Large intestine (tissue), 3 donors: ENCODE measurements around the gene LRRC47. TPM values are rescaled to one million over a fixed set of nuclear protein-coding genes. Genes with fewer than 3 reads are reported as not detected.
A peak's percentile ranks its signal among the peaks of the same experiment; 100 is the strongest.
"Not testable (repeated sequence)": the region's sequence is repeated elsewhere in the genome, so short reads cannot be mapped to it uniquely, and the experiment has no call there.

Source experiments
- DNase-seq, 2 donors: peaks; one replicate each; pipeline versions ENCODE4 v3.0.0 to v3.0.0-alpha.2; 2013
- H3K27ac ChIP-seq: one replicate; pipeline ENCODE4 v1.5.1; 2013; ENCODE audit warnings: low read length
- H3K27me3 ChIP-seq: 2 replicates; pipeline ENCODE4 v1.6.1; 2013; ENCODE audit warnings: low read length; ENCODE audit not compliant: control insufficient read depth, insufficient read depth
- H3K36me3 ChIP-seq: 2 replicates; pipeline ENCODE4 v1.6.1; 2013; ENCODE audit warnings: low read length; ENCODE audit not compliant: control insufficient read depth, insufficient read depth
- H3K4me1 ChIP-seq: one replicate; pipeline ENCODE4 v1.6.1; 2013; ENCODE audit warnings: low read length; ENCODE audit not compliant: control insufficient read depth, insufficient read depth
- H3K4me3 ChIP-seq: one replicate; pipeline ENCODE4 v1.5.1; 2013; ENCODE audit warnings: low read length
- H3K9me3 ChIP-seq: one replicate; pipeline ENCODE4 v1.6.1; 2013; ENCODE audit warnings: mild to moderate bottlenecking, low read depth, low read length, moderate library complexity; ENCODE audit not compliant: control insufficient read depth
- WGBS: methylation state at CpG from one replicate; pipeline ENCODE4 v1.1.5; 2013; ENCODE audit warnings: low lambda C conversion rate; ENCODE audit not compliant: insufficient coverage; 5-methylcytosine and 5-hydroxymethylcytosine counted together
- polyA plus RNA-seq: library from polyadenylated mRNA; unstranded; fragments of 120-200 nt; gene quantifications from one replicate; pipeline ENCODE4 v1.2.1, GENCODE V29; 2013

The LRRC47 gene
- polyA plus RNA-seq, 1 donor, result 47.9 TPM

GRCh38 chr1:3803905-3804626, 7.8 kb upstream of the LRRC47 start:
- H3K4me1 ChIP-seq, result no peaks in the 10 kb centered on the region
- no peak for DNase-seq
- no peaks in the 10 kb centered on the region for H3K36me3 ChIP-seq
- peaks cover 6% of the 10 kb centered on the region for H3K27me3 ChIP-seq
- H3K9me3 ChIP-seq, result peaks cover 2% of the 10 kb centered on the region
- H3K4me3 ChIP-seq, result no peak overlapping the region
- no peak overlapping the region for H3K27ac ChIP-seq
- WGBS, result 81% methylated on average over 7 of the region's 19 CpGs

- not testable (repeated sequence) for H3K27ac ChIP-seq, H3K4me3 ChIP-seq, H3K36me3 ChIP-seq, H3K27me3 ChIP-seq, H3K9me3 ChIP-seq, DNase-seq, H3K4me1 ChIP-seq
- 100% methylated on average over 1 of the region's 3 CpGs for WGBS
These were observed 4.5 kb upstream of the LRRC47 start for GRCh38 chr1:3800795-3801194.

- no peaks in the 10 kb centered on the region for H3K9me3 ChIP-seq
- no CpG with 5 or more reads among the region's 11 CpGs for WGBS
These were observed 3.8 kb upstream of the LRRC47 start for GRCh38 chr1:3799976-3800685.

GRCh38 chr1:3795453-3796214, 664 bp downstream of the LRRC47 start:
- Histone ChIP-seq H3K4me3 (peak overlapping the region; percentile 61), H3K36me3 (peaks cover 11% of the 10 kb centered on the region), H3K27me3 (no peaks in the 10 kb centered on the region), H3K4me1 (peaks cover 5% of the 10 kb centered on the region), H3K27ac (no peak overlapping the region), H3K9me3 (no peaks in the 10 kb centered on the region)
- DNase-seq, result peak in 1 of 2 donors; percentile 22
- no CpG with 5 or more reads among the region's 53 CpGs for WGBS

More at GRCh38 chr1:3799976-3800685, 3.8 kb upstream of the LRRC47 start:
- Histone ChIP-seq H3K4me1 (no peaks in the 10 kb centered on the region), H3K27ac (no peak overlapping the region), H3K36me3 (no peaks in the 10 kb centered on the region), H3K27me3 (peaks cover 6% of the 10 kb centered on the region), H3K4me3 (no peak overlapping the region)
- no peak for DNase-seq

GRCh38 chr1:3790952-3791351, 5.3 kb downstream of the LRRC47 start:
- DNase-seq, result no peak
- WGBS, result no CpG with 5 or more reads among the region's 18 CpGs
- Histone ChIP-seq H3K36me3 (peaks cover 47% of the 10 kb centered on the region), H3K27me3 (no peaks in the 10 kb centered on the region), H3K27ac (no peak overlapping the region), H3K4me3 (no peak overlapping the region), H3K9me3 (no peaks in the 10 kb centered on the region), H3K4me1 (peaks cover 5% of the 10 kb centered on the region)

- H3K27ac ChIP-seq, result no peak overlapping the region
- no CpG with 5 or more reads among the region's 12 CpGs for WGBS
- peaks cover 52% of the 10 kb centered on the region for H3K36me3 ChIP-seq
- no peaks in the 10 kb centered on the region for H3K9me3 ChIP-seq
- DNase-seq, result no peak
- no peak overlapping the region for H3K4me3 ChIP-seq
- no peaks in the 10 kb centered on the region for H3K27me3 ChIP-seq
- H3K4me1 ChIP-seq, result peaks cover 5% of the 10 kb centered on the region
These were observed 5.8 kb downstream of the LRRC47 start for GRCh38 chr1:3790500-3790923.

GRCh38 chr1:3789421-3790300, 6.6 kb downstream of the LRRC47 start:
- Histone ChIP-seq H3K36me3 (peaks cover 58% of the 10 kb centered on the region), H3K9me3 (no peaks in the 10 kb centered on the region), H3K4me1 (peaks cover 7% of the 10 kb centered on the region), H3K27ac (no peak overlapping the region), H3K27me3 (no peaks in the 10 kb centered on the region), H3K4me3 (no peak overlapping the region)
- no peak for DNase-seq
- 75% methylated on average over 4 of the region's 34 CpGs for WGBS

GRCh38 chr1:3788756-3789420, 7.4 kb downstream of the LRRC47 start:
- H3K9me3 ChIP-seq, result no peaks in the 10 kb centered on the region
- no peaks in the 10 kb centered on the region for H3K27me3 ChIP-seq
- H3K4me3 ChIP-seq, result no peak overlapping the region
- WGBS, result no CpG with 5 or more reads among the region's 16 CpGs
- no peak overlapping the region for H3K27ac ChIP-seq
- H3K4me1 ChIP-seq, result peaks cover 3% of the 10 kb centered on the region
- DNase-seq, result no peak
- H3K36me3 ChIP-seq, result peaks cover 64% of the 10 kb centered on the region

GRCh38 chr1:3787745-3788605, 8.3 kb downstream of the LRRC47 start:
- Histone ChIP-seq H3K27me3 (no peaks in the 10 kb centered on the region), H3K36me3 (peaks cover 69% of the 10 kb centered on the region)

More at GRCh38 chr1:3787745-3788605, 8.3 kb downstream of the LRRC47 start:
- Histone ChIP-seq H3K27ac (no peak overlapping the region), H3K4me1 (peaks cover 3% of the 10 kb centered on the region), H3K9me3 (no peaks in the 10 kb centered on the region), H3K4me3 (no peak overlapping the region)
- no peak for DNase-seq
- no CpG with 5 or more reads among the region's 26 CpGs for WGBS
